ENCODE measurements around the gene TUBG2. TPM values are rescaled to one million over a fixed set of nuclear protein-coding genes. Genes with fewer than 3 reads are reported as not detected.

TUBG2 gene
- total RNA-seq, 1 experiment from 2014 or later, result 23.8 TPM

DNA sequence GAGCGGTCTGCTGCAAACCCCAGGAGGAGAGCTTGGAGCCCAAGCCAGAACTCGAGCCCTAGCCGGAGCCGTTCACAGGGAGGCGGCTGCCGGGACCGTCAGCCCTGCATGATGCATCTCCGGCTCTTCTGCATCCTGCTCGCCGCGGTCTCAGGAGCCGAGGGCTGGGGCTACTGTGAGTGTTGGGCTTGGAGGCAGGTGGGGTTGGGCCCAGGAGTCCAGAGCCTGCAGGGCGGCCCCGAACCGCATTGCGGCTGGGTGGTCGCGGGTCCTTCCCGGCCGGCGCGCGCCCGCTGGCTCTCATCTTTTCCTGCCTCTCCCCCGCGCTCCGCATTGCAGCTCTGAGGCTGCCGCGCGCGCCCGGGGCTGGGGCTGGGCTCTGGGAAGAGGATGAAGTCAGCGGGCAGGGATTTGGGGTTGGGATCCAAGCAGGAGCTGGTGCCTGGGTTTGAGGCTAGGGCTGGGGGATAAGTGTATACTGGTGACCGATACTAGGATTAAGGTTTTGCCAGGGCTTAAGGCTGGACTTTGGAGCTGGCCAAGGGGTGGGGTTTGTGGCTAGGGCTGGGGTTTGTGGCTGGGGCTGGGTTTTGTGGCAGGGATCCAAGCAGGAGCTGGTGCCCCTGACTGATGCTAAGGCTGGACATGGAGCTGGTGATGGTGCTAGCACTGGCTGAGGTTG lies 23.8 kb downstream of the TUBG2 start:
- Mint-ChIP-seq H3K9me3 (ENCODE audit: unreplicated experiment) (no peaks in the 10 kb centered on the region), H3K4me1 (ENCODE audit: low read depth, unreplicated experiment) (peaks cover 8% of the 10 kb centered on the region), H3K36me3 (ENCODE audit: insufficient read depth, unreplicated experiment) (peaks cover 7% of the 10 kb centered on the region), H3K4me3 (ENCODE audit: unreplicated experiment) (peak overlapping the region; percentile 82), H3K27me3 (ENCODE audit: insufficient read depth, unreplicated experiment) (no peaks in the 10 kb centered on the region), H3K27ac (ENCODE audit: unreplicated experiment) (no peak overlapping the region)
- H3K36me3 ChIP-seq (ENCODE audit: control insufficient read depth, insufficient read depth, low read length), result no peaks in the 10 kb centered on the region
- ChIA-PET POLR2A (interaction anchor here (0.5 to 0.7 kb wide), 2 partner anchors 61 to 547 kb away, joined by 3 read pairs; no protein-coding TSS in a partner anchor), CTCF (interaction anchor here (0.6 to 1.3 kb wide), 3 partner anchors 64 to 1440 kb away, joined by 3 read pairs; no protein-coding TSS in a partner anchor)
- peak overlapping the region; percentile 42 for H3K4me3 ChIP-seq (ENCODE audit: low read depth, low read length)
- no peaks in the 10 kb centered on the region for H3K27me3 ChIP-seq (replicated peaks; ENCODE audit: control insufficient read depth, insufficient read depth, low read length)
- peak in 1 of 2 experiments; percentile 50 for DNase-seq
- H3K4me1 ChIP-seq, result peaks cover 14% of the 10 kb centered on the region
- no peak for TF ChIP-seq CTCF (IDR thresholded peaks at IDR 0.05; ENCODE audit: insufficient read depth in 1 of 2, low read depth in 1 of 2, low read length in 1 of 2, severe bottlenecking in 1 of 2, unreplicated experiment in 1 of 2)
- BruUV-seq (replicated peaks), result no TSS peak
- no peaks in the 10 kb centered on the region for H3K9me3 ChIP-seq
- intact Hi-C loops (cut with micrococcal nuclease; ENCODE audit: unreplicated experiment), result no loop called here

DNA sequence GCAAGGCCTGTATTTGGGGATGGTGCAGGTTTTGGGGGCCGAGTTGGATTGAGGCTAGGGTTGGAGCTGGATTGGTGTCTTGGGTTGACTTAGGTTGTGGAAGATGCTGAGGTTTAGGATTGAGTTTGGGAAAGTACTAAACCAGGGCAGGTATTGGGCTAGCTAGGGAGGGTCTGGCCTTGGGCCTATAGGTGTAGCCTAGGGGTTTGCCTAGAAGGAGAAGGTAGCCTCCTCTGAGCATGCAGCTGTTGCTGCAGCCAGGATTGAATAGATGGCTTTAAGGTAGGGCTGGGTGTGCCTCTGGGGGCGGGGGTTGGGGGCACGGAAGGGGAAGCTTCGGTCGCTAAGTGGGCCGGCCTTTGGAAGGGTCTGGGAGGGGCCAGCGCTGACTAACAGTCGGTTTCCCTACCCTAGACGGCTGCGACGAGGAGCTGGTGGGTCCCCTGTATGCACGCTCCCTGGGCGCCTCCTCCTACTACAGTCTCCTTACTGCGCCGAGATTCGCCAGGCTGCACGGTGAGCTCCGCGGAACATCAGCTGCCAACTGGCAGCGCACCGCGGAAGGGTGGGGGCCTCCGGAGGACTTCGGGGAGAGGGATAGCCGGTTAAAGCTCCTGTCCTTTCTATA lies 24.4 kb downstream of the TUBG2 start:
- POLR2A ChIA-PET, result interaction anchor here (0.7 kb wide), 1 partner anchor 548 kb away, joined by 3 read pairs; no protein-coding TSS in a partner anchor
- no peak overlapping the region for H3K27ac Mint-ChIP-seq (ENCODE audit: unreplicated experiment)
- no peak overlapping the region for H3K4me3 ChIP-seq (ENCODE audit: low read depth, low read length)

More for the DNA sequence above, 24.4 kb downstream of the TUBG2 start:
- intact Hi-C loops (cut with micrococcal nuclease; ENCODE audit: unreplicated experiment), result no loop called here
- CTCF ChIA-PET, result interaction anchor here (0.6 to 1.3 kb wide), 3 partner anchors 64 to 105 kb away, joined by 3 to 7 read pairs (median 3); no protein-coding TSS in a partner anchor
- H3K36me3 ChIP-seq (ENCODE audit: control insufficient read depth, insufficient read depth, low read length), result no peaks in the 10 kb centered on the region
- H3K27me3 ChIP-seq (replicated peaks; ENCODE audit: control insufficient read depth, insufficient read depth, low read length), result no peaks in the 10 kb centered on the region
- no peaks in the 10 kb centered on the region for H3K9me3 ChIP-seq
- H3K27me3 Mint-ChIP-seq (ENCODE audit: insufficient read depth, unreplicated experiment), result no peaks in the 10 kb centered on the region
- H3K4me1 Mint-ChIP-seq (ENCODE audit: low read depth, unreplicated experiment), result peaks cover 8% of the 10 kb centered on the region
- no peak for TF ChIP-seq CTCF (IDR thresholded peaks at IDR 0.05; ENCODE audit: insufficient read depth in 1 of 2, low read depth in 1 of 2, low read length in 1 of 2, severe bottlenecking in 1 of 2, unreplicated experiment in 1 of 2)
- H3K4me3 Mint-ChIP-seq (ENCODE audit: unreplicated experiment), result peak overlapping the region; percentile 82
- H3K4me1 ChIP-seq, result peaks cover 14% of the 10 kb centered on the region
- no TSS peak for BruUV-seq (replicated peaks)
- no peak for DNase-seq
- H3K9me3 Mint-ChIP-seq (ENCODE audit: unreplicated experiment), result no peaks in the 10 kb centered on the region
- H3K36me3 Mint-ChIP-seq (ENCODE audit: insufficient read depth, unreplicated experiment), result peaks cover 7% of the 10 kb centered on the region

Data from Caco-2 (cell line).